H1 (cell line): ENCODE data around the gene PPP6R1. TPM values are rescaled to one million over a fixed set of nuclear protein-coding genes. Genes with fewer than 3 reads are reported as not detected.

Source experiments
- CTCF ChIA-PET: fragments of 300-600 bp; sonication (Branson Sonifier 250); formaldehyde crosslinking; loops from one replicate; lab custom pipeline; 2021; ENCODE audit not compliant: partially characterized antibody; lab: Charles Lee
- POLR2A ChIA-PET: fragments of 300-600 bp; sonication (Branson Sonifier 250); formaldehyde crosslinking; loops from one replicate; lab custom pipeline; 2021; ENCODE audit warnings: inconsistent platforms; ENCODE audit not compliant: partially characterized antibody; lab: Charles Lee
- DNase-seq, 2 experiments: peaks; one replicate each; pipeline versions ENCODE4 v3.0.0 to v3.0.0-alpha.2; 2010 to 2022; ENCODE audit warnings: low spot score in 2 of 2, low read depth in 1 of 2, mixed read lengths in 1 of 2
- FAIRE-seq: peaks from 2 replicates; lab custom pipeline; 2011; peaks lifted over from hg19 to GRCh38; lab: Jason Lieb, UNC
- H2AFZ ChIP-seq: 2 replicates; pipeline ENCODE4 v1.8.1; 2012; ENCODE audit warnings: low read length, inconsistent platforms
- H2AK5ac ChIP-seq: 2 replicates; pipeline ENCODE4 v1.6.1; 2013; ENCODE audit warnings: low read depth, low read length
- H2BK120ac ChIP-seq: replicated peaks from 2 replicates; pipeline ENCODE3; 2013; ENCODE audit warnings: low read depth, low read length, inconsistent platforms
- H2BK12ac ChIP-seq: 2 replicates; pipeline ENCODE4 v1.6.1; 2013; ENCODE audit warnings: low read depth, low read length
- H2BK15ac ChIP-seq: 2 replicates; pipeline ENCODE4 v1.6.1; 2013; ENCODE audit warnings: low read length
- H2BK20ac ChIP-seq: 2 replicates; pipeline ENCODE4 v1.6.1; 2013; ENCODE audit warnings: low read length
- H2BK5ac ChIP-seq: 2 replicates; pipeline ENCODE4 v1.6.1; 2013; ENCODE audit warnings: low read depth, low read length
- H3K14ac ChIP-seq: 2 replicates; pipeline ENCODE4 v1.6.1; 2013; ENCODE audit warnings: inconsistent platforms; ENCODE audit not compliant: insufficient read length
- H3K18ac ChIP-seq: 2 replicates; pipeline ENCODE4 v1.6.1; 2013; ENCODE audit warnings: low read length; ENCODE audit errors: extremely low read depth
- H3K23ac ChIP-seq: 2 replicates; pipeline ENCODE4 v1.6.1; 2013; ENCODE audit warnings: inconsistent platforms; ENCODE audit not compliant: insufficient read length
- H3K23me2 ChIP-seq: 2 replicates; pipeline ENCODE4 v1.6.1; 2013; ENCODE audit warnings: low read depth, low read length
- H3K27ac ChIP-seq: 2 replicates; pipeline ENCODE4 v1.6.1; 2011; ENCODE audit warnings: low read depth, low read length, inconsistent platforms
- H3K27me3 ChIP-seq, 4 experiments: replicated peaks in 1 of 4; 1 replicate in 1 of 4; 2 replicates in 3 of 4; pipeline versions ENCODE4 v1.6.1 to v1.8.1; 2011 to 2013; ENCODE audit warnings: low read length in 3 of 4, mild to moderate bottlenecking in 3 of 4, inconsistent platforms in 2 of 4, mixed read lengths in 2 of 4, moderate library complexity in 1 of 4; ENCODE audit not compliant: control insufficient read depth in 3 of 4, insufficient read depth in 3 of 4; ENCODE audit errors: extremely low read depth in 1 of 4
- H3K36me3 ChIP-seq, 4 experiments: 2 replicates each; pipeline versions ENCODE4 v1.6.1 to v1.8.1; 2011 to 2013; ENCODE audit warnings: mild to moderate bottlenecking in 4 of 4, low read length in 3 of 4, moderate library complexity in 2 of 4, control low read depth in 1 of 4, inconsistent platforms in 1 of 4; ENCODE audit not compliant: insufficient read depth in 4 of 4, control insufficient read depth in 2 of 4
- H3K4ac ChIP-seq: replicated peaks from 2 replicates; pipeline ENCODE3; 2013; ENCODE audit warnings: low read length, low read depth, mixed read lengths, inconsistent platforms; ENCODE audit not compliant: insufficient read length
- H3K4me1 ChIP-seq, 4 experiments: replicated peaks in 1 of 4; 1 replicate in 1 of 4; 2 replicates in 3 of 4; pipeline versions ENCODE4 v1.6.1 to v1.8.1; 2011 to 2013; ENCODE audit warnings: low read length in 3 of 4, inconsistent platforms in 2 of 4, mixed read lengths in 1 of 4; ENCODE audit not compliant: insufficient read depth in 4 of 4, control insufficient read depth in 3 of 4
- H3K4me2 ChIP-seq, 2 experiments: 2 replicates each; pipeline versions ENCODE4 v1.6.1 to v1.8.1; 2011 to 2013; ENCODE audit warnings: low read depth in 2 of 2, low read length in 2 of 2, control low read depth in 1 of 2, inconsistent platforms in 1 of 2, mild to moderate bottlenecking in 1 of 2; ENCODE audit not compliant: insufficient read depth in 1 of 2
- H3K4me3 ChIP-seq, 4 experiments: fragments of 200-600, 300-600 bp in 1 of 4; sonication (generic), shearing (Covaris generic), sonication (Bioruptor Twin) in 1 of 4; 2 replicates each; pipeline versions ENCODE4 v1.5.1 to v1.8.1; 2011 to 2016; ENCODE audit warnings: low read length in 4 of 4, low read depth in 3 of 4, control low read depth in 2 of 4, inconsistent platforms in 2 of 4, mild to moderate bottlenecking in 2 of 4, mixed read lengths in 1 of 4, moderate library complexity in 1 of 4; ENCODE audit not compliant: insufficient read depth in 2 of 4; ENCODE audit errors: extremely low read depth in 1 of 4
- H3K56ac ChIP-seq: replicated peaks from 2 replicates; pipeline ENCODE3; 2013; ENCODE audit warnings: low read depth, mild to moderate bottlenecking, mixed read lengths, low read length, inconsistent platforms; ENCODE audit not compliant: insufficient read length
- H3K79me1 ChIP-seq: 2 replicates; pipeline ENCODE4 v1.6.1; 2013; ENCODE audit warnings: low read depth, low read length, control low read depth
- H3K79me2 ChIP-seq, 2 experiments: 2 replicates each; pipeline versions ENCODE4 v1.6.1 to v1.8.1; 2012 to 2013; ENCODE audit warnings: low read length in 2 of 2, mild to moderate bottlenecking in 2 of 2, inconsistent platforms in 1 of 2; ENCODE audit not compliant: insufficient read depth in 2 of 2, control insufficient read depth in 1 of 2
- H3K9ac ChIP-seq, 4 experiments: replicated peaks in 1 of 4; 1 replicate in 1 of 4; 2 replicates in 3 of 4; pipeline versions ENCODE4 v1.6.1 to v1.8.1; 2011 to 2013; ENCODE audit warnings: low read depth in 3 of 4, low read length in 3 of 4, control low read depth in 2 of 4, mild to moderate bottlenecking in 2 of 4, moderate library complexity in 2 of 4, inconsistent platforms in 1 of 4; ENCODE audit errors: extremely low read depth in 1 of 4
- H3K9me3 ChIP-seq, 2 experiments: 2 replicates each; pipeline versions ENCODE4 v1.6.1 to v1.8.1; 2012 to 2013; ENCODE audit warnings: mild to moderate bottlenecking in 2 of 2, moderate library complexity in 2 of 2, control low read depth in 1 of 2, inconsistent platforms in 1 of 2, low read depth in 1 of 2, low read length in 1 of 2, mixed read lengths in 1 of 2; ENCODE audit not compliant: insufficient read depth in 2 of 2
- H4K20me1 ChIP-seq, 2 experiments: replicated peaks in 1 of 2; 2 replicates each; pipeline versions ENCODE3 to v1.8.1; 2011 to 2013; ENCODE audit warnings: inconsistent platforms in 2 of 2, low read length in 2 of 2, mild to moderate bottlenecking in 1 of 2; ENCODE audit not compliant: insufficient read depth in 2 of 2, control insufficient read depth in 1 of 2
- H4K5ac ChIP-seq: 2 replicates; pipeline ENCODE4 v1.6.1; 2013; ENCODE audit warnings: low read length, low read depth, mixed read lengths, inconsistent platforms; ENCODE audit not compliant: insufficient read length
- H4K8ac ChIP-seq: 2 replicates; pipeline ENCODE4 v1.8.0; 2013; ENCODE audit warnings: mild to moderate bottlenecking, moderate library complexity, low read length, inconsistent platforms; ENCODE audit not compliant: insufficient read depth; ENCODE audit errors: extremely low read depth
- H4K91ac ChIP-seq: replicated peaks from 2 replicates; pipeline ENCODE3; 2013; ENCODE audit warnings: low read length, mixed read lengths, inconsistent platforms; ENCODE audit not compliant: insufficient read length
- CEBPB ChIP-seq: IDR thresholded peaks from 2 replicates; pipeline ENCODE4 v1.6.1; 2012; ENCODE audit warnings: low read depth, low read length
- EGR1 ChIP-seq: IDR thresholded peaks from 2 replicates; pipeline ENCODE4 v1.6.1; 2011; ENCODE audit warnings: low read depth, low read length, borderline replicate concordance
- JUND ChIP-seq: IDR thresholded peaks from 2 replicates; pipeline ENCODE4 v1.6.1; 2011; ENCODE audit warnings: mild to moderate bottlenecking, improper control_type of control experiment, low read length
- PHF8 ChIP-seq: fragments of 200-600 bp; sonication (generic); conservative IDR thresholded peaks from 2 replicates; pipeline ENCODE4 v1.7.1; 2012; ENCODE audit warnings: low read depth, mild to moderate bottlenecking, inconsistent platforms, low read length, moderate library complexity
- RAD21 ChIP-seq, 2 experiments: IDR thresholded peaks in 1 of 2; conservative IDR thresholded peaks in 1 of 2; 2 replicates each; pipeline ENCODE4 v1.6.1; 2011; ENCODE audit warnings: low read depth in 2 of 2, low read length in 2 of 2, improper control_type of control experiment in 1 of 2, inconsistent platforms in 1 of 2, mild to moderate bottlenecking in 1 of 2, moderate library complexity in 1 of 2
- RXRA ChIP-seq: IDR thresholded peaks from 2 replicates; pipeline ENCODE4 v1.6.1; 2011; ENCODE audit warnings: low read depth, mild to moderate bottlenecking, low read length, moderate library complexity; ENCODE audit not compliant: insufficient read depth
- SP2 ChIP-seq: IDR thresholded peaks from 2 replicates; pipeline ENCODE4 v1.6.1; 2012; ENCODE audit warnings: mild to moderate bottlenecking, low read length, inconsistent platforms
- SP4 ChIP-seq: IDR thresholded peaks from 2 replicates; pipeline ENCODE4 v1.6.1; 2012; ENCODE audit warnings: low read length, inconsistent platforms
- TAF1 ChIP-seq: IDR thresholded peaks from 2 replicates; pipeline ENCODE4 v1.6.1; 2011; ENCODE audit warnings: mild to moderate bottlenecking, low read depth, low read length
- TAF7 ChIP-seq: optimal IDR thresholded peaks from 2 replicates; pipeline ENCODE3; 2011; ENCODE audit warnings: low read depth, mild to moderate bottlenecking, inconsistent platforms, low read length, moderate library complexity, borderline replicate concordance
- YY1 ChIP-seq: IDR thresholded peaks from 2 replicates; pipeline ENCODE4 v1.6.1; 2011; ENCODE audit warnings: low read depth, mild to moderate bottlenecking, low read length
- ZNF274 ChIP-seq: IDR thresholded peaks from 2 replicates; pipeline ENCODE4 v1.7.0; 2012; ENCODE audit warnings: low read length, borderline replicate concordance; ENCODE audit errors: extremely low read depth
- WGBS, 2 experiments: shearing (Covaris generic) in 1 of 2; methylation state at CpG; one replicate each; pipeline versions ENCODE4 v1.1.6 to v1.1.7; 2013 to 2015; ENCODE audit warnings: low lambda C conversion rate in 2 of 2, mixed read lengths in 2 of 2, inconsistent platforms in 1 of 2, low coverage in 1 of 2, missing lambda C conversion rate in 1 of 2; ENCODE audit not compliant: insufficient replicate concordance in 2 of 2, insufficient coverage in 1 of 2, insufficient read length in 1 of 2; ENCODE audit errors: extremely low coverage in 1 of 2, missing lambda C conversion rate in 1 of 2; 5-methylcytosine and 5-hydroxymethylcytosine counted together
- polyA plus RNA-seq, 7 experiments: library from polyadenylated mRNA; depleted of rRNA in 3 of 7; stranded (reverse) in 5 of 7; unstranded in 2 of 7; fragments of >200 nt in 5 of 7; fragments of 200-250 nt in 2 of 7; gene quantifications; 1 replicate in 5 of 7; 2 replicates in 1 of 7; 4 replicates in 1 of 7; pipeline versions ENCODE4 v1.2.1 to v1.2.3, GENCODE V29; 2011 to 2013; ENCODE audit warnings: missing spikeins in 2 of 7, mixed read lengths in 2 of 7
- total RNA-seq: library from RNA; stranded (reverse); fragmentation: NEBNext Ultra II Directional; extraction: Animal tissue kit (Norgen Biotek cat#: 25700); gene quantifications from 2 replicates; pipeline ENCODE4 v1.2.1, GENCODE V29; 2021

PPP6R1 gene
- total and polyA plus RNA-seq, 2 of the 8 experiments (the other 6 are each of a cell fraction or from before 2014, with no cell fraction given) = 36.4 to 74.4 TPM

DNA sequence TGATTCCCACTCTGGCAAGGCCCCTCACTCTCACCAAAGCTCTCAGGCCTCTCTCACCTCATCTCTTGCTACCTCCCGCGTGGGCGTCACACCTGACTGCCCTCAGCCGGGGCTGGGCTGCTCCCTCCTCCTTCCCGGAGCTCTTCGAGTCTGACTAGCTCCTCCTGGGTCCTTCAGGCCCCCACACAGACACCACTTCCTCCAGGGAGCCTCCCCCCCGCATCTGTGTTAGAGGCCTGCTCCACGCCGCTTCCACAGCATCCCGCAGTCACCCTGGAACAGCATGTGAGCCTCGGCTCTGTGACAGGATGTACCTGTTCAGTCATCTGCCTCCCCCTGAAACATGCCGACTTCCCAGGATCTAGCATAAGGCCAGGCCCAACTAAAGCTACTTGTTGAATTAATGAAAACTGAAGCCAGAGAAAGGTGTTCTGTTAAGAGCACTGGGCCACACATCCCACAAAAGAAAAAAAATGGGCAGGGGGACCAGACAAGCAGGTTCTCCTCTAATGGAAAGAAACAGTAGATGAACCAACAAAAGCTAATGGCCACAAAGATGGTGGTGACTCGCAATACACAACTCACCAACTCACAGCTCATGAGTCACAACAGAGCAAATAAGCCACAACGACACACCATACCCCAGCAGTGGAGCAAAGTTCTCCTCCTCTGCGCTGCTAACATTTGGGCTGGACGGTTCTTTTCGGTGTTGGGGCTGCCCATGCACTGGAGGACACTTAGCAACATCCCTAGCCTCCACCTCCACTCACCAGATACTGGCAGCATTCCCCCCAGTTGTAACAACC lies 3.0 kb downstream of the PPP6R1 start:
- ChIA-PET CTCF (interaction anchor here (0.9 to 4.7 kb wide), 13 partner anchors 8 to 210 kb away, joined by 3 to 32 read pairs (median 4); partner anchors contain the start of genes DNAAF3 and HSPBP1), POLR2A (interaction anchor here (0.9 to 5.0 kb wide), 5 partner anchors 12 to 151 kb away, joined by 3 to 23 read pairs (median 4); partner anchors contain the start of genes HSPBP1 and UBE2S)
- Histone ChIP-seq H3K23ac (no peak overlapping the region), H3K23me2 (peaks cover 13% of the 10 kb centered on the region; the same call in 1 of the 2 replicates), H3K56ac (no peak overlapping the region), H4K8ac (no peak overlapping the region; the same call in 1 of the 2 replicates), H2BK120ac (no peak overlapping the region), H3K4me1 (peaks cover 4 to 25% (median 16%) of the 10 kb centered on the region in 4 experiments; a peak in 6 of 7 replicates), H3K27ac (no peak overlapping the region), H2BK12ac (no peak overlapping the region), H3K4me2 (peak overlapping the region in 1 of 2 experiments; percentile 84; a peak in 1 of 4 replicates), H3K4ac (no peak overlapping the region), H3K9me3 (no peaks in the 10 kb centered on the region), H3K4me3 (no peak overlapping the region), H2AFZ (no peak overlapping the region), H2AK5ac (0 out of 2 replicates have a peak overlapping the region, but pooled peaks have one; percentile 19), H3K9ac (no peak overlapping the region), H3K79me1 (peaks cover 25% of the 10 kb centered on the region), H2BK20ac (no peak overlapping the region), H2BK15ac (no peak overlapping the region), H3K36me3 (no peaks in the 10 kb centered on the region), H4K5ac (no peak overlapping the region), H3K14ac (no peak overlapping the region), H3K27me3 (no peaks in the 10 kb centered on the region), H3K18ac (no peak overlapping the region), H4K91ac (no peak overlapping the region), H4K20me1 (peaks cover 31 to 44% of the 10 kb centered on the region in 2 experiments), H2BK5ac (no peak overlapping the region), H3K79me2 (peaks cover 12 to 77% of the 10 kb centered on the region in 2 experiments)
- WGBS, 2 experiments = 89% methylated on average over 17 of the region's 17 CpGs; no CpG with 5 or more reads in 1 of the 2 experiments
- FAIRE-seq (no peak), DNase-seq (no peak)
- TF ChIP-seq PHF8 (no peak), TAF7 (no peak), EGR1 (no peak), JUND (no peak), SP2 (no peak), TAF1 (no peak), CEBPB (no peak), YY1 (no peak), RXRA (no peak), ZNF274 (no peak), RAD21 (IDR thresholded peaks at IDR 0.05 in 1 of 2, conservative IDR thresholded peaks at IDR 0.05 in 1 of 2; ENCODE audit: low read depth in 2 of 2, low read length in 2 of 2) (no peak), SP4 (no peak)
